GM06990 (cell line): ENCODE measurements around the gene NAGS.

Experiments used
- DNase-seq: peaks from one replicate; pipeline ENCODE4 v3.0.0-alpha.2; 2011; ENCODE audit not compliant: insufficient read length; ENCODE audit errors: extremely low read depth
- H3K27me3 ChIP-seq: replicated peaks from 2 replicates; pipeline ENCODE4 v1.6.0; 2011; ENCODE audit warnings: low read length; ENCODE audit not compliant: control insufficient read depth, insufficient read depth
- H3K36me3 ChIP-seq: 2 replicates; pipeline ENCODE4 v1.5.1; 2011; ENCODE audit warnings: low read length; ENCODE audit not compliant: control insufficient read depth, insufficient read depth
- H3K4me3 ChIP-seq: replicated peaks from 2 replicates; pipeline ENCODE4 v1.5.1; 2011; ENCODE audit warnings: low read depth, mild to moderate bottlenecking, control low read depth, low read length
- CTCF ChIP-seq: IDR thresholded peaks from 2 replicates; pipeline ENCODE4 v1.5.1; 2011; ENCODE audit warnings: low read length, control low read depth, mild to moderate bottlenecking, inconsistent platforms; ENCODE audit not compliant: insufficient read depth, poor library complexity, severe bottlenecking

NAGS gene

GRCh38 chr17:44037471-44037870 is 33.0 kb downstream of the NAGS start:
- TF ChIP-seq CTCF, result no peak
- Histone ChIP-seq H3K4me3 (no peak overlapping the region), H3K36me3 (peaks cover 28% of the 10 kb centered on the region), H3K27me3 (no peaks in the 10 kb centered on the region)
- no peak for DNase-seq

- DNase-seq, result no peak
- H3K4me3 ChIP-seq, result no peak overlapping the region
- H3K36me3 ChIP-seq, result peaks cover 22% of the 10 kb centered on the region
- no peaks in the 10 kb centered on the region for H3K27me3 ChIP-seq
- no peak for TF ChIP-seq CTCF
Observed at GRCh38 chr17:44038604-44039011, 34.2 kb downstream of the NAGS start.

GRCh38 chr17:44039829-44040635 is 35.6 kb downstream of the NAGS start:
- Histone ChIP-seq H3K36me3 (peaks cover 19% of the 10 kb centered on the region), H3K27me3 (no peaks in the 10 kb centered on the region), H3K4me3 (no peak overlapping the region)
- DNase-seq, result no peak
- TF ChIP-seq CTCF, result no peak

GRCh38 chr17:44043272-44043696 is 38.9 kb downstream of the NAGS start:
- Histone ChIP-seq H3K4me3 (no peak overlapping the region), H3K36me3 (peaks cover 5% of the 10 kb centered on the region), H3K27me3 (no peaks in the 10 kb centered on the region)
- no peak for DNase-seq
- TF ChIP-seq CTCF, result no peak

GRCh38 chr17:44044071-44044470 is 39.6 kb downstream of the NAGS start:
- Histone ChIP-seq H3K36me3 (no peaks in the 10 kb centered on the region; the same call in 1 of the 2 replicates), H3K27me3 (no peaks in the 10 kb centered on the region), H3K4me3 (no peak overlapping the region)
- no peak for DNase-seq
- no peak for TF ChIP-seq CTCF
